ENCODE measurements around the gene VPS54. TPM values are rescaled to one million over a fixed set of nuclear protein-coding genes. Genes with fewer than 3 reads are reported as not detected.
"Not testable (repeated sequence)": the region's sequence is repeated elsewhere in the genome, so short reads cannot be mapped to it uniquely, and the experiment has no call there.

The VPS54 gene
- total RNA-seq, 1 experiment from 2014 or later, result 20.7 TPM

DNA sequence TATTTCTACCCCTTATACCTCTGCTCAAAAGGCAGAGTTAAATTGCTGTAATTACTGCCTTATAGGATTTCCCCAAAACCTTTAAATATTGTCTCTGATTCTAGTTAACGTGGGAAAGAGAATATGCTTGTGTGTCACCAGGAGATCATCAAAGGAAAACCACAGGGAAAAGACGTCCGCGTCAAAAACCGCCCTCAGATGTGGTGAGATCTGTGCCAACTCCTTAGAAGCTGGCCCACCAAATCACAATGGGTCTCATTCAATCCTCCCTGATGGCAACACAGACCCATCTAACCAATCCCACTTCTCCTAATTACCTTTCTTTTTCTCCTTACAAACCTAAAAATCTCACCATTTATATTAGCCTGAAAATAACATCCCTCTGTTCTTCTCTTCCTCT is 25.4 kb downstream of the VPS54 start:
- ChIA-PET CTCF (no interaction called here), POLR2A (ENCODE audit: unreplicated experiment) (no interaction called here)
- H3K79me2 ChIP-seq (ENCODE audit: low read depth), result no peaks in the 10 kb centered on the region
- H3F3A ChIP-seq (ENCODE audit: insufficient read depth, low read depth), result 0 out of 2 replicates have a peak, but pooled peaks cover 2% of the 10 kb centered on the region
- no peak overlapping the region for H3K4me3 ChIP-seq
- H3K27ac ChIP-seq, result no peak overlapping the region
- H3K9me3 ChIP-seq (ENCODE audit: insufficient read depth, low read depth), result peaks cover 23% of the 10 kb centered on the region
- no peak overlapping the region for H3K4me2 ChIP-seq
- H3K4me1 ChIP-seq (replicated peaks; ENCODE audit: insufficient read depth), result no peaks in the 10 kb centered on the region
- intact Hi-C loops (cut with micrococcal nuclease; ENCODE audit: unreplicated experiment), result no loop called here
- no peaks in the 10 kb centered on the region for H3K9me2 ChIP-seq (ENCODE audit: insufficient read depth)
- BruUV-seq (replicated peaks), result no TSS peak
- no peaks in the 10 kb centered on the region for H3K36me3 ChIP-seq (ENCODE audit: low read depth)
- no peaks in the 10 kb centered on the region for H3K27me3 ChIP-seq (ENCODE audit: insufficient read depth, low read depth)
- TF ChIP-seq, protein P1, sequence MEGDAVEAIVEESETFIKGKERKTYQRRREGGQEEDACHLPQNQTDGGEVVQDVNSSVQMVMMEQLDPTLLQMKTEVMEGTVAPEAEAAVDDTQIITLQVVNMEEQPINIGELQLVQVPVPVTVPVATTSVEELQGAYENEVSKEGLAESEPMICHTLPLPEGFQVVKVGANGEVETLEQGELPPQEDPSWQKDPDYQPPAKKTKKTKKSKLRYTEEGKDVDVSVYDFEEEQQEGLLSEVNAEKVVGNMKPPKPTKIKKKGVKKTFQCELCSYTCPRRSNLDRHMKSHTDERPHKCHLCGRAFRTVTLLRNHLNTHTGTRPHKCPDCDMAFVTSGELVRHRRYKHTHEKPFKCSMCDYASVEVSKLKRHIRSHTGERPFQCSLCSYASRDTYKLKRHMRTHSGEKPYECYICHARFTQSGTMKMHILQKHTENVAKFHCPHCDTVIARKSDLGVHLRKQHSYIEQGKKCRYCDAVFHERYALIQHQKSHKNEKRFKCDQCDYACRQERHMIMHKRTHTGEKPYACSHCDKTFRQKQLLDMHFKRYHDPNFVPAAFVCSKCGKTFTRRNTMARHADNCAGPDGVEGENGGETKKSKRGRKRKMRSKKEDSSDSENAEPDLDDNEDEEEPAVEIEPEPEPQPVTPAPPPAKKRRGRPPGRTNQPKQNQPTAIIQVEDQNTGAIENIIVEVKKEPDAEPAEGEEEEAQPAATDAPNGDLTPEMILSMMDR (conservative IDR thresholded peaks at IDR 0.05), result no peak
- no peak for TF ChIP-seq EZH2 (IDR thresholded peaks at IDR 0.05; ENCODE audit: low read depth)
- H2AFZ ChIP-seq, result no peak overlapping the region
- no peaks in the 10 kb centered on the region for H4K20me1 ChIP-seq (ENCODE audit: insufficient read depth)
- no peak for DNase-seq

DNA sequence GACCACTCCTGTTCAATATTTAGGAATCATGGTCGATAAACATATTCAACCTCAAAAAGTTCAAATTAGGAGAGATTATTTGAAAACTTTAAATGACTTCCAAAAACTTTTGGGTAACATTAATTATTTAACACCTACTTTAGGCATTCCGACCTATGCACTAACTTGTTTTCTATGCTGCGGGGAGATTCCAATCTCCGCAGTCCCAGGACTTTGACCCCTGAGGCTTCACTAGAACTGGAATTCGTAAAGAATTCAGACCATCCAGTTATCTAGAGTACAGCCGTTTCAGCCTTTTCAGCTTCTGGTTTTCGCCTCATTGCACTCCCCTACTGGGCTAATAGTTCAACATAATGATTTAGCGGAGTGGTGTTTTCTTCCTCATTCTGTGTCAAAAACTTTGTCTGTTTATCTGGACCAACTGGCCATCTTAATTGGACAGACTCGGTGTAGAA is 26.1 kb downstream of the VPS54 start:
- H4K20me1 ChIP-seq (ENCODE audit: insufficient read depth); H3F3A ChIP-seq (ENCODE audit: insufficient read depth, low read depth); H3K27ac ChIP-seq; POLR2A ChIA-PET (ENCODE audit: unreplicated experiment); H2AFZ ChIP-seq; H3K4me2 ChIP-seq; H3K4me1 ChIP-seq (replicated peaks; ENCODE audit: insufficient read depth); H3K36me3 ChIP-seq (ENCODE audit: low read depth); BruUV-seq (replicated peaks); intact Hi-C loops (cut with micrococcal nuclease; ENCODE audit: unreplicated experiment); H3K9me2 ChIP-seq (ENCODE audit: insufficient read depth); CTCF ChIA-PET; H3K79me2 ChIP-seq (ENCODE audit: low read depth); H3K27me3 ChIP-seq (ENCODE audit: insufficient read depth, low read depth); H3K4me3 ChIP-seq; DNase-seq: not testable (repeated sequence)
- H3K9me3 ChIP-seq (ENCODE audit: insufficient read depth, low read depth), result peaks cover 20% of the 10 kb centered on the region

DNA sequence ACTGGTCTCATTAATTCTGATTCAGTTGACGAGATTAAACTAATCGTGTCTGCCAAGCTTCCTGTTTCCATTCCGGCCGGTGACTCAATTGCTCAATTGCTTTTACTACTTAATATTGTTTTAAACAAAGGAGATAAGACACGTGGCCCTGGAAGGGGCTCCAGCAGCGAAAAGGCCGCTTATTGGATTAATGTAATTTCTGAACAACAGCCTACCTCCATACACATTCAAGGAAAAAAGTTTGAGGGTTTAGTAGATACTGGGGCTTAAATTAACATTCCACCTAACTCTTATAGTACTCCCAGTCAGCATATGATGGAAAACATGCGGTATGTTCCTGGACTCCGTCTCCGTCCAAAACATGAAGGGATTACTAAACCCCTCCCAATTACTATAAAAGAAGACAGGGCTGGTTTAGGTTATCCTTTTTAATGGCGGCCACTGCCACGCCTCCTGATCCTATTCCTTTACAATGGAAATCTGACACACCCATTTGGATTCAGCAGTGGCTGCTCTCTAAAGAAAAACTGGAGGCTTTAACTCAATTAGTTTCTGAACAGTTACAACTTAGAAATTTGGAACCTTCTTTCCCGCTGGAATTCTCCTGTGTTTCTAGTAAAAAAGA is 27.1 kb downstream of the VPS54 start:
- no peaks in the 10 kb centered on the region for H4K20me1 ChIP-seq (ENCODE audit: insufficient read depth)
- POLR2A ChIA-PET (ENCODE audit: unreplicated experiment), result no interaction called here
- no peaks in the 10 kb centered on the region for H3K4me1 ChIP-seq (replicated peaks; ENCODE audit: insufficient read depth)
- no peak overlapping the region for H3K4me3 ChIP-seq
- no peaks in the 10 kb centered on the region for H3K79me2 ChIP-seq (ENCODE audit: low read depth)
- CTCF ChIA-PET, result no interaction called here
- H3F3A ChIP-seq (ENCODE audit: insufficient read depth, low read depth), result no peaks in the 10 kb centered on the region
- no peak overlapping the region for H3K4me2 ChIP-seq
- no peak overlapping the region for H3K27ac ChIP-seq
- intact Hi-C loops (cut with micrococcal nuclease; ENCODE audit: unreplicated experiment), result no loop called here
- H3K9me3 ChIP-seq (ENCODE audit: insufficient read depth, low read depth), result peaks cover 13% of the 10 kb centered on the region
- H3K9me2 ChIP-seq (ENCODE audit: insufficient read depth), result no peaks in the 10 kb centered on the region
- no peak overlapping the region for H2AFZ ChIP-seq
- TF ChIP-seq, protein P1 (conservative IDR thresholded peaks at IDR 0.05), result no peak
- no peak for TF ChIP-seq EZH2 (IDR thresholded peaks at IDR 0.05; ENCODE audit: low read depth)
- H3K27me3 ChIP-seq (ENCODE audit: insufficient read depth, low read depth), result no peaks in the 10 kb centered on the region
- no peak for DNase-seq
- H3K36me3 ChIP-seq (ENCODE audit: low read depth), result no peaks in the 10 kb centered on the region
- BruUV-seq (replicated peaks), result no TSS peak

DNA sequence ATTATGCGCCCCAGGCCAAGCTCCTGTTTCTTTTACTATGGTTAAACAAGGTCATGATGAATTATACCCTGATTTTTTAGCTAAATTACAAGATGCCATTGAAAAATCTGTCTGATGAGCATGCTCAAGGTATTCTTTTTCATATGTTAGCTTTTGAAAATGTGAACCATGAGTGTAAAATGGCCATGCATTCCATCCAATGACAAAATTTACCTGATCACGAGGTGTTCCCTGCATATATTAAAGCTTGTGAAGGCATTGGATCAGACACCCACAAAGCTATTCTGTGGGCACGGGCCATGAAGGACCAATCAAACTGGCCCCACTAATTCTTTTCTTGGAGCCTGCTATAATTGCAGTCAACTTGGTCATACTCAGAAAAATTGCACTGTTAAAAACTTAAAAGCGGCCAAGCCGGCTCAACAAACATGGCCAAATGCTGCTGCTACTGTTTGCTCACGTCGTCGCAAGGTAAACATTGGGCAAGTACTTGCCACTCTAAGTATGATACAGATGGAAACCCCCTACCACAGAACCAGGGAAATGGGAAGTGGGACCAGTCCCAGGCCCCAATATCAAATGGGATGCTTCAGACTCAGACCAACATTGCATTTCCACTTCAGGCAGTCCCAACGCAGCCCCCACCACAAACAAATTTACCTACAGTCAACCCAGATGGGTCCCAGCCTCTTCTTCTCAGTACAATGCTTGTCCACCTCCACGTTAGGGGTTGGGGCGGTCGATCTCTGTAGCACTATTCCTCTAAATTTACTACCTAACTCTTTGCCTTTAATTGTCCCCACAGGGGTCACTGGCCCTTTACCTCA is 27.8 kb downstream of the VPS54 start:
- H3K27ac ChIP-seq; H3K4me2 ChIP-seq; DNase-seq; POLR2A ChIA-PET (ENCODE audit: unreplicated experiment); CTCF ChIA-PET; H3K79me2 ChIP-seq (ENCODE audit: low read depth); H3K36me3 ChIP-seq (ENCODE audit: low read depth); H3K9me3 ChIP-seq (ENCODE audit: insufficient read depth, low read depth); H3F3A ChIP-seq (ENCODE audit: insufficient read depth, low read depth); H4K20me1 ChIP-seq (ENCODE audit: insufficient read depth); H3K4me3 ChIP-seq; BruUV-seq (replicated peaks); H3K4me1 ChIP-seq (replicated peaks; ENCODE audit: insufficient read depth); H2AFZ ChIP-seq; H3K27me3 ChIP-seq (ENCODE audit: insufficient read depth, low read depth); H3K9me2 ChIP-seq (ENCODE audit: insufficient read depth); intact Hi-C loops (cut with micrococcal nuclease; ENCODE audit: unreplicated experiment): not testable (repeated sequence)

All from PC-9 (cell line).